GM21528 (cell line): ENCODE data around the gene CASQ2.

Experiments used
- ATAC-seq: cut with Tn5 transposase; IDR thresholded peaks from one replicate; pipeline ENCODE4 v1.9.1; 2021; ENCODE audit warnings: mild to moderate bottlenecking, moderate library complexity; ENCODE audit not compliant: unreplicated experiment, low FRiP score

CASQ2 gene

DNA sequence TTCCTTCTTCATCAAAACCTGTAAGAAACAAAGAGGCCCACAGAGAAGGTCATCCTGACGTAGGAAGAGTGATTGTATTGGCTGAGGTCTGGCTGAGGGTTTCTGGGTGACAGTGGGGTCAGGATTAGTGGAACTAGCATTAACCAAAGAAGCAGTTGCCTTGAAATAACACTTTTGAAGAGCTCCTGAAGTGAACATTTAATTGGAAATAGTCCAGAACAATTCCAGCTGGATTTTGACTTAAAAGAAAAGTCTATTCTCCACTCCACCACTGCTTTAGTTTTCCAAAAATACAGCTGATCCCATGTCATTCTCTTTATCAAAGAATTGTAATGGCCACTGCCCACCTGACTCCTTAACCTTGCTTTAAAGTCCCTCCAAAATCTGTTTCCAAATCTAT lies 27.7 kb downstream of the CASQ2 start:
- ATAC-seq = no peak

DNA sequence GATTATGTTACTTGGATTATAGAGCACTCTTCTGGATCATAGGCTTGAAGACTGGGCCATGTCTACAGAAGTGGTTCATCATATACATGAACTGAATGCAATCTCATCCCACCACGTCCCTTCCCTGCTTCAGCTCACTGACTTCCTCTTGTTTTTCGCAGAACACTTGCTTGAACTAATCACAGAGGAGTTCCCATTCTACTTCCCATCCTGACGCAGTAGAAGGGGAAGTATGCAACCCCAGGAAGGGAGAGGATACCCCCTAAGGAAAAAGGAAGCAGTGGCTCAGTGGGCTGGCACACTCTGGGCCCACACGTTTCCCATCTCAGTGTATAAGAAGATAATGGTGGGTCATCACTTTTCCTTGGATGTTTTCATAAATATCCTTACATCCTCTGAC lies 36.2 kb downstream of the CASQ2 start:
- ATAC-seq = no peak

DNA sequence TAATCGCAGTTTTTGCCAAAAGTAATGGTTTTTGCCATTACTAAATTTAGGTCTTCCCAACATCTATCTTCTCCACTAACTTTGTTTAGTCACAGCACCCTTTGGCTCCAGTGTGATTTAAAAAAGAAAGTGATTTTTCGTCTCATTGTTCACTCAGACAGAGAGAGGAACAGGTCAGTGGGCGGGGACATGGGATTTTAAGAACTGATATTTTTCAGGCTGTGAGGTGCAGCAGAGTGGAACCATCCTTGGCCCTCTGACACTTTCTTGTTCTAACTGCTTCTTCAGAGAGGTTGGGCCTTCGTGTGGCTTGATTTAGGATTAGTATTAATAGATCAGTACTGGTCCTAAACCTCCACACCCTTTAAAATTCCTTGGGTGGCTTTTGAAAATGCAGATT lies 38.8 kb downstream of the CASQ2 start:
- peak; percentile 89 for ATAC-seq

DNA sequence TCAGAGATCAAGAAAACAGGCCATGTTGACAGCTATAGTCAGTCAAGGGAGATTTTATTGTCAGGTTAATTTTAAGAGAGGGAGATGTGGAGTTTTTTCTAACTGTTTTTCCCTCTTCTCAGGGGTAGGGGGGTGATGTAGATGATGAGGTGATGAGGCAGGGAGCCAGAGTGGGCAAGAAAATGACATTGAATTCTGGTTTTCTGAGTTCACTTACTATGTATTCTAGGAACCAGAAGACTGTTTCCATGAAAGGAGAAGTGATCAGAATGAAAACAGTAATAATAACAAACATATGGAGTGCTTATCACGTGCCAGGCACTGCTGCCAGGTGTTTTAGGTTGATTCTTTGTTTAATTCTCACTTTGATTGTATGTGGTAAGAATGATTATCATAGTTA lies 40.2 kb downstream of the CASQ2 start:
- no peak for ATAC-seq

DNA sequence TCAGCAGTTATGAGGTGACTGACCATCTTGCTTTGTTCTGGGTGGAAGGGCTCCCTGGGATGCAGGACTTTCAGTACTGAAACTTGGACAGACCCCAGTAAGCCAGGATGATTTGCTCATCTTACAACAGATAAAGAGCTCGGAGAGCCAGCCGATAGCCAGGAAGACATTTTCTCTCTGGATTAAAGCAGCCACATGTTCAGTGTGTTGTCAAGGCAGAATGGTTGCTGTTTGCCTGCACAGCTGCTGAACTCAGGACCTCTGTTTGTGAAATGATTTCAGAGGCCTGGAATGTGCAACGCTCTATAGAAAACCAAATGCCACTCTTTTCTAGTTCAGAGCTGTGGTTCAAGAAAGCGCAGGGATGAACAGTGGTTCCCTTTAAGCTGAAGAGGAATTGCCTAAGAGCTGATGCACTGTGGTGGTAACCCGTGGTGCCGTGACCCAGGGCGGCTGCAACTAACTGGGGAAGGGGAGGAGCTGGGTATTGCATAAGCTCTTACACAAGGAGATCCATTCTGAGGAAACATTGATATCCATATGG lies 40.7 kb downstream of the CASQ2 start:
- ATAC-seq = no peak

DNA sequence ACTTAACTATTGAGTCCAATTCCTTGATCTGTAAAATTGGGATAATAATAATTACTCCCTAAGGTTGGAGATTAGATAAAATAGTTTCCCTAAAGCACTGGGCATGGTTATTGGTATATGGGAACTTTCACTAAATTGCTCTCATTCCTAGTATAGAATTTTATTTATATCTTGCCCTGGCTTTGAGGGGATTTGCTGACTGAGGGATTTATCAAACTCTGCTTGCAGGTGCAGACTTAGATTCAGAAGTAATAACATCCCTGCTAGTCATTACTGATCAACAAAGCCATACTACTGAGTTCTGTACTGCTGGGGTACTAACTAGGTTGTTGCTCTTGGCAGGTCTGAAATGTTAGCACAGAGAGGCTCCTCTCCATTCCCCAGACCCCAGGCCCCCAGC lies 41.9 kb downstream of the CASQ2 start:
- ATAC-seq = no peak

DNA sequence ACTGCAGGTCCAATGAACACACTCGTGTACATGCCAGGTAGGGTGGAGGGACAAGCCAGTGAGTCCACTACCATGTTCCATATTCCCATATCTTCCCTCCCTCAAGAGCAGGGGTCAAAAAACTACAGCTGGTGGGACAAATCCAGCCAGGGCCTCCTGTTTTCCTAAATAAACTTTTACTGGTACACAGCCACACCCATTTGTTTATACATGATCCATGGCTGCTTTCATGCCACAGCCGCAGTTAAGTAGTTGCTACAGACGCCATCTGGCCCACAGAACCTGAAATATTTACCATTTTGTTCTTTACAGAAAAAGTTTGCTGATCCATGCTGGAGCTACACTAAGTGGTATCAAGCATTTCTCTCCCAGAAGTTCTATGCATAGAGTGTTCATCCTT lies 42.4 kb downstream of the CASQ2 start:
- no peak for ATAC-seq

DNA sequence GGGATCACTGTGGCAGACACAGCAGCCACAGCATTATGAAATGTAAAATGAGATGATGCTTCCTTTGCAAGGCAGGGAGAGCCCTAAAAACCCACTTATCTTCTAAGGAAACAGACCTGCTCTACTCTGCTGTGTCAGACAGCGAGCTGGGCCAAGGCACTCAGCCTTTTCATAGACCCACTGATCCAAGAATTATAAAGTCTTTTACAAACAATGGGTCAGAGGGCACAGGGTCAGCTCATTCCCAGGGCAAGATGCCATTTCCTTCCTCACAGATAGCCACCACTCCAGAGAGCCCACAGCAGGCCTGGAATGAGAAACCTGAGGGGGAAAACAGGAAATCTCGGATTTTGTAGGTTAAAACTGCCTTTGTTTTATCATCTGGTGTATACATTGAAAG lies 42.9 kb downstream of the CASQ2 start:
- no peak for ATAC-seq

DNA sequence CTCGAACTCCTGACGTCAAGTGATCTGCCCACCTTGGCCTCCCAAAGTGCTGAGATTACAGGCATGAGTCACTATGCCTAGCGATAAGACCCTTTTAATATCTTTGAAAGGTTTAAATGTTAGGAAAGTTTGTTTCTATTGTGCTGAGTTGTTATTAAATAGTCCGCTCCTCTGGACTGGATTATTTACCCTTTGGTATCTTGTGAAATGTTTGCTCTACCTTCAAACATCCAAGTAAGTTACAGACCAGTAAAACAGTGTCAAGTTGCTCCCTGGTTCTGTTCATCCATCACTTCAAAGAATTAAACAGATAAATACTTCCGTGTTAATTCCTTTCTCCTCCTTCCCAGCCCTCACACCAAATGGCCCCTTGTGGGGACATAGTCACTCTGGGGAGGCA lies 44.8 kb downstream of the CASQ2 start:
- no peak for ATAC-seq

DNA sequence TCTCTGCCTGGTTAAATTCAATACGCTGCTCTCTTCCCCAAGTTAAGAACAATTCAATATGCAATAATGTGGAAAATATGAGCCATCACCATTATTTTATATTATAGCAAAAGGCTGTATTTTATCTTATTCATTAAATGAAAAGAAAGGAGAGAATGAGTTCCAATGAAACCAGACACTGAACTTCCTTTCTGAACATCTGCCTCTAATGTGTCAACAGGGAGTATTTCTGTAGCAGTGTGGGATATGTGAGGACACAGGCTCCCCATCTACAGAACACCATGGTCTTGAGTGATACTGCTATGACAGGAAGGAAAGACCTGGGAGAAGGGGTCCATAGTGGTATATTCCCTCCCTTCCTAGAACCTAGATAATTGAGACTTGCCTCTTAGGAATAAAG lies 46.3 kb downstream of the CASQ2 start:
- no peak for ATAC-seq

DNA sequence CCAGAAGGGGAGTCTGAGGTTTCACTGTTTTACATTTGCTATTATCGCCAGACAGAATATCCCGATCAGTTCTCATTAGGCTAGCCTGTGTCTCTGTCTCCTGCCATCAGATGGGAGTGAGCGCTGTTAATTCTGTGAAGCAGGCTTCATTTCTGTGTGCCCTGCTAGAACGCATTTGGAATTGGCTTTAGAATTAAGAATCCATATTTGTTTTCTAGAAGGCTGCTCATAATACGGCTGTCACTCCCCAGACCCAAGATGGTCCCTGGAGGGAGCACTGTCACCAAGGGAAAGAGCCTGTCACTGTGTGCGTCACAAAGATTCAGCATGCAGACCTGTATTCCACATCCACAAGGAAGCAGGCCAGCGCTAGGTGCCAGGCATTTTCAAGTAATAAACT lies 49.2 kb downstream of the CASQ2 start:
- ATAC-seq = no peak

DNA sequence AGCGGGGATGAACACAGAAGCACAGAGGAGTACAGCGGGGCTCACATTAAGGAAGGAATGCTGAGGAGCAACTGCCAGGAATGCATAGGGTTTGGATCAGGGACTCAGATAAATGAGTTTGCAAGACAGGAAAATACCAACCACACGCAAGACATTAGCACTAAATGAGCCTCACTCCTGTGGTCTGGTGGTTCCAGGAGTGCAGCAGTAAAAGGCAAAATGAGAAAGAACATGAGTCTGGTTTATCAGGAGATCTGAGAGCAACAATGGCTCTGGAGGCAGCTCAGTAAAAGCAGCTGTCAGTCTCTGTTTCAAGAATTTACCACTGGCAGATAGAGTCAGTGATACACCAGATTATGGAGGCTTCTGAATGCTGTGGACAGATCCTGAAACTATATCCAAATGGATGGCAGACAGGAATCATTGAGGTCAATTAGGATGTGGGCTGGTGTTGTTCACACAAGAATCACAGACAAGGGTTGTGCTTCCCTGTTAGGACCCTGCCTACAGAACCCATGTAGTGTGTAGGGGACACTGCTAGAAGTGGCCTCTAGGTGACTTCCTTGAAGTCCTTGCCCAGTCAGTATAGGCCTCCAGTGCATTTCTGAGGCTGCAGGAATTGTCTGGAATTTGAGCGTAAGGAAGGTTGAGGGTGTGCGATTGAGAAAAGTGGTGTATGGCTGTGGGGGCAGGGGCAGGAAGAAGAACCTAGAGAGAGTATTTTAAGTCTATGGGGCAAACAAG lies 50.3 kb downstream of the CASQ2 start:
- no peak for ATAC-seq

DNA sequence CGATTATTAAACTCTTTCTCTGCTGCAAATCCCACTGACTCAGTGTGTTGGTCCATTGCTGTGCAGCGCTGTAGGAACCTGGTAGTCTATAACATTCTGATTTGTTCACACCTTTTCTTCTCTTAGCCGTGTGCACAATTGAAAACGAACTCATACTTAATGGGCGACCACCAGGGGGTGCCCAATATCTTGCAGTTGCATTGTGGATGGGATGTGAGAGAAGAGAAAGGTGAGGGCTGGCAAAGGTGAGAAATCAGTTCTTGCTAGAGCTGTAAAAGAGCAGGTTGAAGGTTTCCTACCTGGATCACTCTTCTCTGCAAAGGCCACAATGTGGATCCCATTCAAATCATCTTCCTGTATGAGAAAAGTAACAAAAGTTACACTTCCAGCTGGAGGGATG lies 51.0 kb downstream of the CASQ2 start:
- ATAC-seq = no peak

DNA sequence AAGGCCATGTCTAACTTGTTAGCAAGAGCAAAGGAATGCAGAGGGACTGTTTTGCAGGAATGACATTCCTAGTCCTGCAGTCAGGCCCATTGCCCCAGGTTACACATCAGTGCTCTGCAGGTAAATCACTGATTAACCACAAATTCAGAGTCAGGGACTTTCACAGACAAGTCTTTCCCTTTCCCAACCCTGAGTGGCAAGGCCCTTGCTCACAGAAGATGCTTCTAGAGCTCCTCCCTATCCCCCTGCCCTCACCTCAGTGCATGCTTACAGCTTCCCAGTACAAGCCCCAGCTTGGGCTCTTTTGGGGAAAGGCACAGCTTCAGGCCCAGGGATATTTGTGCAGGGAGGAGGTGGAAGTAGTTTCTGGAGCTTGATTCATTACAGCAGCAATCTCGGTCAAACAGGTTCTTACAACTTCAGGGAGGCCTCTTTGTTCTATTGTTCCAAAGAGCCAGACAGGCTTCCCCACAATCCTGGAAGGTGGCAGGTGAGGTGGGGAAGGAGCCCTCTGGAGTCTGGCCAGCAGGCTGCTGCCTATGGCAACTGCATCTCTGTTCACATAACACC lies 53.9 kb downstream of the CASQ2 start:
- ATAC-seq = no peak

DNA sequence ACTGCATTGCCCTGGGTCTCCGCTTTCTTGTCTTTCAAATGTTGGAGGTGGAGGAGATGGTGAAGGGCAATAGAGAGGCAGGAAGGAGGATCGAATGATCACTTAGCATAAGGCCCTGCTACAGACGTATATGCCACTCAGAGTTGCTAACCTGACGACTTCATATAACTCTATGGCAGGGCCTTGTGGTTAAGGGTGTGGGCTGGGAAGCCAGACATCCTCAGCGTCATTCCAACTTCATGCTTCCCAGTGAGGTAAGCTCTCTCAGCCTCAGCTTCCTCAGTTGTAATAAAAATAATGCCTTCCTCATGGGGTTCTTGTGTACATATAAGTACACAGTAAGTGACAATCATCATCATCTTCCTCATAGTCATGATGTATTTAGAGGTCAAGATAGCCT lies 54.6 kb downstream of the CASQ2 start:
- ATAC-seq = no peak

DNA sequence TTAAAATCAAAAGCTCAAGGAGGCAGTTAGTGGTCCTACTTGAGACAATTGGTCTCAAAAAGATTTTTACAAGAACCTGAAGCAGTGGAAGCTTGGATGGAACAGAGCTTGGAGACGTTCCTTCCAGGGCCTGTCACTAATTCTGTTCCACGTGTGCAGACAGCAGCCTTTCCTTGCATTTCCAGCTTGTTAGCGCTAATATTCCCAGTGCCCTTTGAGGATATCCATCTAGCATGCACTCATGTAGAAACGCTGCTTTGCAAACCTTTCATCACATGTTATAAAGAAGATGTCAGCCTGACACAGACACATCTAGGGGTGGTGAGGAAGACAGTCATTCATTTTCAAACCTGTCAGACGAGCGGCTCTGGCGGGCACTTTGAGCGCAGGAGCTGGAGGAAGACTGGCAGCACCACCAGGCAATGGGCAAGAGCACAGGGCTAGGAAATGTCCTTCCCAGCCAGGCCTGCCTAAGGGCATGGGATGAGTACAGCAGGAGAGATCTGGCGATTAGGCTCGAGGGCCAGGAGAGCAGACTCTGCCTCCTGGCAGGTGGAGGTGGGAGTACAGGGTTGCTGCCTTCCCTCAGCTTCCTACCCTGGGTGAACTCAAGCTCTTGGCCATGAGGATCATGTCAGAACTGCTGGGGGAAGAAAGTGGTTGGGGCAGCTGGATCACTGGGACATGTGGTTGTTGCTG lies 55.5 kb downstream of the CASQ2 start:
- ATAC-seq = no peak

DNA sequence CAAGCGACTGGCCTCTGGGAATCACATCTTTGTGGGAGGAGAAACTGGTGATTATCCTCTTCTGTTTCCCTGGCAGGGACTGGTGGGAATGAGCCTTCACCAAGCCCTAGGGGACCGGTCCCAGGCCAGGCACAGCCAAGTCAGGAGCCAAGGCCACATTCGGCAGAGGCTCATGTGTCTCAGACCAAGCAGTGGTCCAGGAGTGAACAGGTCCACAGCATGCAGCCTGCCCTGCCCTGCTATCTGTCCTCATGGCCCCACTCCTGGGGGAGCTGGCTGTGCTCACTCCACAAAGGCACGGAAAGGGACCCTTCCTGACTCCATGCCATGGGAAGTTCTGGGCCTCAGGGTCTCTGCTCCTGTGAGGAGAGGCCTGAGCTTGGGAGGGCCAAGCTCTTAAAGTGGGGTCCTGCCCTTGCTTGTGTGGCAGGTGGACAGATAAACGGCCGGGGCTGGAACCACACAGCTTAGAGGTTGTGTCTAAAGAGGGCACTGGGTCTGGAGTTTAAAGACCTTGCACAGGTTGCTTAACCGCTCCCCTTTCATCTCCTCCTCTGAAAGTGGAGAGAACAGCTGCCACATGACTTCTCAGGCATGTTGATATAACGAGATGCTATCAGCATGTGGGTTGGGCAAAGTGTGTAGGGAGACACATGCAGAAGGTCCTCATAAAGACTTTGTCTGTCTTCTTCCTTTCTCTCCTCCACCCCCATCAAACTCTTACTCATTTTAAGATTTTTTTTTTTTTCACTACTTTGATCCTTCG lies 57.5 kb downstream of the CASQ2 start:
- ATAC-seq = no peak

DNA sequence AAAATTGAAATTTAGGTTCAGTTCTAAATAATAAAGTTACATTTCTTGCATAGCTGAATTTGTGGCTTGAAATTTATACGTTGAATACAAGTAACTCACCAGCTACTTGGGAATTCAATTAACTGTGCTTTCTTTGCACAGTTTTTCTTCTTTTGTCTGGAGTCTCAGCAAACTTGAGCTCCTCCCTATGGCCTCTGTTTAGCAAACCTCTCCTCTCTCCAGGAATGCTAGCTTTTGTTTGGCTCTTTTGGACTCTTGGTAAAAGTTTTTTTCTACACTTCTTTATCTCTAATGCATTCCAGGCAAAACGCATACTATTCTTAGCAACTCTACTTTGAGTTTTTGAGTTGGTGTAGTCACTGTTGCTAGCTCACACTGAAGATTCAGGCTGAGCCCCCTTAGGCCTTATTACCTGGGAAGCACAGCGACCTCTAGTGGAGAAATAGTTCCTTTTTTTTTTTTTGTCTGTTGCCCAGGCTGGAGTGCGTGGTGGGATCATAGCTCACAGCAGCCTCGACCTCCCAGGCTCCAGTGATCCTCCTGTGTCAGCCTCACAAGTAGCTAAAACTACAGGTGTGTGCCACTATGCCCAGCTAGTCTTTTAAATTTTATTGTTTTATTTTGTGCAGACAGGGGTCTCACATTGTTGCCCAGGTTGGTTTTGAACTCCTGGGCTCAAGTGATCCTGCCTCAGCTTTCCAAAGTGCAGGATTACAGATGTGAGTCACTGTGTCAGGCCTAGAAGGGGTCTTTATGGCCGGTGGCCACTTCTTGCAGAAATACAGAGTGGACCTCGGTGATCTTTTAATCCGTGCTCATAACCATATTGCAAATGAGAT lies 61.7 kb downstream of the CASQ2 start:
- no peak for ATAC-seq

DNA sequence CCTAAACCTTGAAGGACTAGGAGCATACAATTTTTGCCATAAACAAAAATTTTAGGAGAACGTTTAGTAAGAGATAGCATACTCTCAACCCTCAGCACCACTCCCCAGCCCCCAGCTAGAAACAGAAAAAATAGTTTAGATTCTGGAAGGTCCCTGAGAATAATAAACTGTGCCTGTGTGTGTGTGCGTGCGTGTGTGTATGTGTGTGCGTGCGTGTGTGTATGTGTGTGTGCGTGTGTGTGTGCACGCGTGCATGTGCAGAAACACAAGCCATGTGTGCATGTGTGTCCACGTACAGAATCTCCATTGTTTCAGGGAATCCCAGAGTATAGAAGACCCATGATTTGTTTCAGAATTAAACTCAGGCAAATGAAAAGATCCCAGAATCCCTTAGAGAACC lies 62.6 kb downstream of the CASQ2 start:
- no peak for ATAC-seq
